ENCODE results near the gene CNNM4.

Gene CNNM4

GRCh38 chr2:96837575-96837974, 76.9 kb downstream of the CNNM4 start:
- no peak for DNase-seq

GRCh38 chr2:96838345-96839292, 77.9 kb downstream of the CNNM4 start:
- DNase-seq, result no peak

GRCh38 chr2:96839293-96839874, 78.7 kb downstream of the CNNM4 start:
- no peak for DNase-seq

DNA sequence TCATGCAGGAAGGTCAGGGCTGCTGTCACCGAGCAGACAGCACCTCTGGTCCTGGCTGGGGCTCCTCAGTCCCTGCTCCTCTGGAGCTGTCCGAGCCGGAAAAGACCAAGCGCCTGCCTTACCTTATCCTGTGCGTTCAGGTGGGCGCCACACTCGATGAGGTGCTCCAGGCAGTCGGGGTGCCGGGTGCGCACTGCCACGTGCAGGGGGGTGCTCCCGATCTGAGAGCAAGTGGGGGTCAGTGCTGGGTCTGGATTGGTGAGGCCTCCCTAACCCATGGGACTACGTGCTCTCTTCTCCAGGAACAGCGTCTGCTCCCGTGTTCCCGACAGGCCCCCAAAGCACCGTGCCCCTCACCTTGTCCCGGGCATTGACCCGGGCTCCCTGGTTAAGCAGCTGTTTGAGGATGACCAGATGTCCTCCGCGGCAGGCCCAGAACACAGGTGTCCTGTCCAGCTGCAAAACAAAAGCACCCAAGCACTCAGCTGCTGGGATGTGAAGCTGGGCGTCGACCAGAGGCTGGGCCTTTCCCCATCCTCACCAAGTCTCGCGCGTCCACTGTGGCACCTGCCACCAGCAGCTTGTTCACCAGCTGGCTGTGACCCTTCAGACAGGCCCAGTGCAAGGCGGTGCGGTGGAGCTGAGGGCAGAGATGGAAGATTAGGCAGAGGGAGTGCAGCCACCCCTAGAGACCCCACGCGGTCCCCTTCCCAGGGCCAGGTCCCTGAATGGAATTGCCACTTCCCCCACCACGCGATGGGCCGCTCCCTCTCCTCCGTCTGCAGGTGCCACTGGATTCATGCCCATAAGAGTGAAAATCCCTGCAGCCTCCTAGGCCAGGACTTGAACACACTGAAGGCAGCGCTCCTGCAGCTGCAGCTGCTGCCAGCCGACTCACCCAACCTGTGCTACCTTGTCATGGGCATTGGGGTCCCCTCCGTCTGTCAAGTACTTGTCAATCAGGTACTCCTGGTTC, 79.5 kb downstream of the CNNM4 start:
- no peak for DNase-seq

GRCh38 chr2:96841701-96842495, 81.2 kb downstream of the CNNM4 start:
- DNase-seq, result no peak

GRCh38 chr2:96842600-96842999, 81.9 kb downstream of the CNNM4 start:
- peak; percentile 91 for DNase-seq

DNA sequence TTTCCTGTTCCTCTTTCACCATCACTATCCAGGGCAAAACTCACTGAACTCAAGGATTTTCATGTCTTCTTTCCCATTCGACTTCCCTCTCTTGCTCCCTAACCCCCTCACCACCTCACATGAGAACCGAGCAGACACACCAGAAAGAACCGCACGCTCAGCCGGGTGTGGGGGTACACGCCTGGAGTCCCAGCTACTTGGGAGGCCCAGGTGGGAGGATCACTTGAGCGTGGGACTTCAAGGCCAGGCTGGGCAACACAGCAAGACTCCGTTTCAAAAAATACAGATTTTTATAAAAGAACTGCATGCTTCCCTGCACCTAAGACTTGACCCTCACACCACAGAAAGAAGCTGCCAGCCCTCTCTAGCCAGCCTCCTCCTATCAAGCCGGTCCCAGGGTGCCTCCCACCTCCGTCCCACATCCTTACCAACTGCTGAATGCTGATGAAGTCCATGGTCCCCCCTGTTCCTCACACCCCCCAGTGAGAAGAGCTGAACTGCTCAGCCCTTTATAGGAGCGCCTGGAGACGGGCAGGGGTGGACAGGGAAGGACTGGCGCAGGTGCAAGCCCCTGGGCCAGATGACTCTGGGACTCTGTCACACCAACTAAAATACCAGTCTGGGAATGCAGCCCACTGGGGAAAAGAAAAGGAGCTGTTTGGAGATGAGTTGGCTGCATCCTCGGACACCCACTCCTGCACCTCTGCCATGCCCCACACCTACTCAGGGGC, 83.0 kb downstream of the CNNM4 start, which contains the start of gene ANKRD23:
ANKRD23 (minus strand) TSS at position 484 of the 731 bp plus-strand sequence; CDS start at position 455, 29 bp downstream.
- DNase-seq, result no peak

GRCh38 chr2:96844405-96844808, 83.7 kb downstream of the CNNM4 start:
- DNase-seq, result no peak

DNA sequence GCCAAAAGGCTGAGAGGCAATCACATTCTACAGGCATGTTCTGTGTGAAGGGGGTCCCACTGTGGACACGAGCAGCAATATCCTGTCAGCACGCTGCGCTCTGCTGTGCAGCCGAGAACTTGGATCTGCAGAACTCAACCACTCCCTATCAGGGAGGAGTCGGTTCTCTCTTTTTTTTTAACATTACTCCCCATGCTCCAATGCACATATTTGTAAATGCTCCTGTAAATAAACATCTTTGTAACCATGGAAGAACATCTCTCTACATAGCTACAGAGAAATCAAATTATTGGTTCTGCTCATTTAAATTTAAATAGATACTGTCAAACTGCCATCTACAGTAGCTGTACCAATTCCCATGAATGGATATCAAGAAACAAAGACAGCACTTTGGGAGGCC, 86.1 kb downstream of the CNNM4 start:
- no peak for DNase-seq

- DNase-seq, result no peak
Measured at GRCh38 chr2:96847586-96847985, 86.9 kb downstream of the CNNM4 start.

GRCh38 chr2:96848264-96848663, 87.6 kb downstream of the CNNM4 start:
- DNase-seq, result no peak

DNA sequence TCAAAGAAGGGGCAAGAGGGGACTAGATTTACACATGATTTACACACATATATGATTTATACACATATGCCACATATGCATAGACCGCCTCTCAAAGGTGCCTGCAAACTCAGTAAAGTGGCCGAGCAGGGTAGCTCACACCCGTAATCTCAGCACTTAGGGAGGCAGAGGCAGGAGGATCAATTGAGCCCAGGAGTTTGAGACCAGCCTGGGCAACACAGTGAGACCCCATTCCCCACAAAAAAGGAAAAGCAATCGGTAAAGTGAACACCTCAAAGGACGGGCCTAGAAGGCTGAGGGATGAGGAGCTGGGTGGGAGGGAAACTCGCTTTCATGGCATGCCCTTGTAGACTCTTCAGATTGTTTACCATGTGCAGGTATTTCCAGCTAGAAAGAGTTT, 92.0 kb downstream of the CNNM4 start:
- DNase-seq, result no peak

DNA sequence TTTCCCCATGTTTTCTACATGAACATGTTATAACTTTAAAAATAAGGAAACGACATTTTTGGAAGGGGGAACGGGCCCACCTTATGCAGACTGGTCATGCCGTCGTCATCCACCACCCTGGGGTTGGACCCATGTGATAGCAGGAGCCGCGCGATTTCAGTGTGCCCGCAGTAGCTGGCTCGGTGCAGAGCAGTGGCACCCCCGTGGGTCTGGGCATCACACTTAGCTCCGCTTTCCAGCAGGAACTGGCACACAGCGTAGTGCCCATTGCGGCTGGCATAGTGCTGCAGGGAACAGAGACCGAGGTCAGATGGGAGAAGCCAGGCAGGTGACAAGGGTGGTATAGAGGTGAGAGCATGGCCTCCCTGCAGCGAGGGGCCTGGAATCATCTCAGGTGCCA, 92.6 kb downstream of the CNNM4 start:
- DNase-seq, result no peak

- DNase-seq, result peak; percentile 75
Measured at GRCh38 chr2:96856776-96857666, 96.3 kb downstream of the CNNM4 start.

- DNase-seq, result peak; percentile 98
Measured at GRCh38 chr2:96857667-96858372, 97.1 kb downstream of the CNNM4 start, which contains the start of gene ANKRD39. Gene ANKRD39 (minus strand): TSS chr2:96858016. CDS start chr2:96857987, 29 bp downstream.

- no peak for DNase-seq
Measured at GRCh38 chr2:96859099-96859649, 98.5 kb downstream of the CNNM4 start.

- no peak for DNase-seq
Measured at GRCh38 chr2:96859681-96860064, 99.0 kb downstream of the CNNM4 start.

GRCh38 chr2:96860065-96861029, 99.6 kb downstream of the CNNM4 start:
- DNase-seq, result no peak

Data from NCI-H146 (cell line).